HG03175 (cell line): ENCODE results near the gene LBHD2.
"Not testable (repeated sequence)": the region's sequence is repeated elsewhere in the genome, so short reads cannot be mapped to it uniquely, and the experiment has no call there.

ENCODE experiments used
- ATAC-seq: cut with Tn5 transposase; IDR thresholded peaks from one replicate; pipeline ENCODE4 v1.9.1; 2021; ENCODE audit warnings: mild to moderate bottlenecking, moderate library complexity; ENCODE audit not compliant: unreplicated experiment

LBHD2 gene

DNA sequence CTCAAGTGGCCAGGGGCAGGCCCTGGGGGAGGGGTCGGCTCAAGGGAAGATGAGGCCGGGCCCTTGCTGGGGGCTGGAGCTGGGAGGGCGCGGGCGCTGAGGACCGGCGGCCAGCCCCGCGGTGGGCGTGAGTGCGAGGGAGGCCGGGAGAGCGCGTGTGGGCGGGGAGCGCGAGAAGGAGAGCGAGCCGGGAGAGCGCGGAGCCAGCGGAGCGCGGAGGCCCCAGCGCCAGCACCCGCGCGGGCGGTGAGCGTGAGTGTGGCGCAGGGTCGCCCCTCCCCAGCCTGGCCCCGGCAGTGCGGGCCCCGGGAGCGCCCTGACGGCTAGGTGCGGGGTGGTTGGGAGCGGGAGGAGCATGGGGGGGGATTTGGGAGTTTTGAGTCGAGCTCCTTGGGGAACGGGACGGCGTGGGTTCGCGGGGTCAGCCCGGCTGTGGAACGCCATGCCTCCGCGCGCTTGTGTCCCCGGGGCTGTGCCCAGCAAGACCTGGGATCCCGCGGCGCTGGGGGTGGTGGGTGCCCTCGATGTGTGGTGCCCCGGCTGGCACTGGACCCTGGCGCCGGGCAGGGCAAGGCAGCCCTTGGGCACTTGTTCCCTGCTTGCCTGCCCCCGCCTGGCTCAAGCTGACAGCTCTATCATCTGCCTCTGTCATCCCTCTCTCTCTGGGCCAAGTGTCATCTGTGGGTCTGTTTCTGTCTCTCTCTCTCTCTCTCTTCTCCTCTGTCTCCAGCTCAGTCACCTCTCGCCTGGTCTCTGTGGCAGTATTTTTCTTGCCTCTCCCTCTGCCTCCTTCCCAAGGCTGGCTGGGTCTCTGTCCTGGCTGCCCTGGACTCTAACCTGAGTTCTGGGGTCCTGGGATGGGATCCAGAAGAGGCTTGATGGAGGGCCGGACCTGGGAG, at the start of gene LBHD2:
Gene LBHD2, plus strand, starts transcription at position 190 of the 899 bp plus-strand sequence. CDS start 1,803 bp downstream, outside the sequence.
- no peak for ATAC-seq

DNA sequence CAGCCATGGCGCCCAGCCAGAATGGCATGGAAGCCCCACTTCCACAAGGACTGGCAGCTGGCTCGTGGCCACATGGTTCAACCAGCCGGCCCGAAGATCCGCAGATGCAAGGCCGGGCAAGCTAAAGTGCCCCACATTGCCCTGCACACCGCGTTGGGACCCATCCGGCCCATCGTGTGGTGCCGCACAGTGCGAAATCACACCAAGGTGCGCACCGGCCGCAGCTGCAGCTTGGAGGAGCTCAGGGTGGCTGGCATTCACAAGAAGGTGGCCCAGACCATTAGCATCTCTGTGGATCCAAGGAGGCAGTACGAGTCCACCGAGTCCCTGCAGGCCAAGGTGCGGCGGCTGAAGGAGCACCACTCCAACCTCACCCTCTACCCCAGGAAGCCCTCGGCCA, 42.5 kb upstream of the LBHD2 start:
- no peak for ATAC-seq

DNA sequence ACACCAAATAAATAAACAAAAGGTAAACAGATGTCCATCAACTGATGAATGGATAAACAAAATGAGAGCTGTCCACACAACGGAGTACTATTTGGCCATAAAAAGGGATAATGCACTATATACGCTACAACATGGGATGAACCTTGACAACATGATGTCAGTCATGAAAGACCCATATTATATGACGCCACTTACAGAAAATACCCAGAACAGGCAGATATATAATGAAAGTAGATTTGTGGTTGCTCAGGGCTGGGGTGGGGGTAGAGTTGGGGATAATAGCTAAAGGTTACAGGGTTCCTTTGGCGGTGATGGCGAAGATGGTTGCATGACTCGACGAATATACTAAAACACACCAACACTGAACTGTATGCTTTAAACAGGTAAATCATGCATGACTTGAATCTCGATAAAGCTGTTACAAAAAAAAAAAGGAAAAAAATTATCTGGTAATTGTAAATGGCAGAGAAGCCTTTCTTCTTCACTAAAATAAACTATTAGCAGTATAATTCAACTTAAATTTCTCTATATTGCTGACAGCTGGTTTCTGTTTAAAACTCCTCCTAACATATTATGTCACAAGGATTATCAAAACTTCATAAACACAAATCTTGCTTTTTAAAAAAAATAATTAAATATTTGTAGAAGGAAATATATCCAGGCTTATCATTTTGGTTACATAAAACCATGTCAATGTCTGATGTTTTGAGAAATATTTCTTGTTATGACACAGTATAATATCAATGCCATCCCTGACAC, 40.6 kb upstream of the LBHD2 start:
- no peak for ATAC-seq

DNA sequence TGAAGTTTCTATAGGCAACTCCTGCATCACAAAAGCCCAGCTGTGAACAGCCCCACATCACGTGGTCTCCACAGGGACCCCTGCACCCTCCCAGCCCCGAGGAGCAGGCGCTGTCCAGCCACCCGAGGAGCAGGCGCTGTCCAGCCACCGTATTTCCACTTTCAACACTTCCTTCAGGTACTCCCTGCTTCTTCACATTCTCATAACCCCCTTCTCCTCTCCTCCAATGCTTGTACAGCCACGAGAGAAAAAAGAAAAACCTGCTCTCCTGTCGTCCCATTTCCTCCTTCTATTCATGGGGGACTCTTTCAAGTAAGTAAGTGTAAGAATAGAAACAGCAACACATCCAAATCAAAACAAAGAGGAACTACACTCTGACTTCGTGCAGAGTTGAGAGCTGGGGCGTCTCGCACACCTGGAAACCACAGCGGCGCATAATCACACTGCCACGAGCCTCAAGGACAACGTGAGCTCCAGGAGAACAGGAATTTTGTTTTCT, 38.6 kb upstream of the LBHD2 start:
- ATAC-seq, result no peak

DNA sequence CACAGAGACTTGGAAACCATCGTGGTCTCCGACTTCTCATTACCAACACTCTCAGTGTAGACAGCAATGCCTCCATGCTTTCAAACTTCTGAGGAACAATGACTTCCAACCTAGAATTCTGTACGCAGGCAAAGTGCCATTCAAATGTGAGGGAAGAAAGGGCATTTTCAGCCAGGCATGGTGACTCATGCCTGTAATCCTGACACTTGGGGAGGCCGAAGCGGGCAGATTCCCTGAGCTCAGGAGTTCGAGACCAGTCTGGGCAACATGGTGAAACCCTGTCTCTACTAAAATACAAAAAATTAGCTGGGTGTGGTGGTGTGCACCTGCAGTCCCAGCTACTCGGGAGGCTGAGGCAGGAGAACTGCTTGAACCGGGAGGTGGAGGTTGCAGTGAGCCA, 36.6 kb upstream of the LBHD2 start:
- not testable (repeated sequence) for ATAC-seq

DNA sequence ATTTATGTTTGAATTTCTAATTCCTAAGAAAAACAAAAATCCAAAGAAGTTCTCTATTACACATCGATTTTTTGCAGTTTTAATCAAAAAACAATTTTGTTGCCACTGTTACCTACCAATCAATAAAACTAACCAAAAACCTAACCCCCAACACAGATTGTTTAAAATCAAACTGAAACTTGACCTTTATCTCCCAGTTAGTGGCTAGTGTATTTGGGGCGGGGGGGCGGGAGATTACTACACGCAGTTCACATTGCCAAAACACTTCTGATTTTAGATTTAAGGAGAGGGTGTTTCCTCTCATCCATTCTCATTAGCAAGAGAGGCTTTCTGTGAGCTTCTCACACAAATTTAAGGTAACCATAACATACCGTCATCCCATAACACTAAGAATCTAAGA, 33.1 kb upstream of the LBHD2 start:
- no peak for ATAC-seq

DNA sequence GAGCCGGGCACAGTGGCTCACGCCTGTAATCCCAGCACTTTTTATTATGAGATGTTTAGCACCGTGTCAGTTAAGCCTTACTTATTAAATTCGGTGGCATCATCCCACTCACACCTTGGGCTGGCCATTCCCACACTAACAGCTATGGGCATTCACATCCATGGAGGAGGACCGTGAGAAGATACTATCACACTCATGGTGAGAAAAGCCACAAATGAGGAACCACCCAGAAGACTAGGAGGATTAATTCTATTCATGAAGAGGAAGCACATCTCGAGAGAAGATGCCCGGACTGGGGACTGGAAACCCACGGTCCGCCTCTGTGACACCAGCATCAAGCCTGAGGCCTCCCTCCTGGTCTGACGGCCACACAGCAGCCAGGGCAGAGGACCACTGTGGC, 31.6 kb upstream of the LBHD2 start:
- ATAC-seq, result no peak

DNA sequence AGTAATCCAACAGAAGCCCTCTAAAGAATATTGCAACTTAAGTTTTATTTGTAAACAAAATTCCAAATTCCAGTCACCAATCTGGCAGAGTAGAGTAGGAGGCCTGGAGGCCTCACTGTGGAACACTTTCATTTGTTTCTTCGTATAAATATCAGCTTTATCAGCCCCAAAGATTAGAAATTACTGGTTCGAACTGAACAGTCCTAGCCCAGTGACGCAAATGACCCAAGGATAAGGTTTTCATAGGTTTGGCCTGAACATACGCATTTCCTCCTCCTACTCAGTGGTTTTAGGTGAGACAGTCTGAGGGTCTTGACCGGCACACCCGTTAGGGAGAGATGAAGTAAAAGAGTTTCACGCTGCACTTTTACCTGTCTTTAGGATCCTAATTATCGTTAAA, 28.3 kb upstream of the LBHD2 start:
- no peak for ATAC-seq

DNA sequence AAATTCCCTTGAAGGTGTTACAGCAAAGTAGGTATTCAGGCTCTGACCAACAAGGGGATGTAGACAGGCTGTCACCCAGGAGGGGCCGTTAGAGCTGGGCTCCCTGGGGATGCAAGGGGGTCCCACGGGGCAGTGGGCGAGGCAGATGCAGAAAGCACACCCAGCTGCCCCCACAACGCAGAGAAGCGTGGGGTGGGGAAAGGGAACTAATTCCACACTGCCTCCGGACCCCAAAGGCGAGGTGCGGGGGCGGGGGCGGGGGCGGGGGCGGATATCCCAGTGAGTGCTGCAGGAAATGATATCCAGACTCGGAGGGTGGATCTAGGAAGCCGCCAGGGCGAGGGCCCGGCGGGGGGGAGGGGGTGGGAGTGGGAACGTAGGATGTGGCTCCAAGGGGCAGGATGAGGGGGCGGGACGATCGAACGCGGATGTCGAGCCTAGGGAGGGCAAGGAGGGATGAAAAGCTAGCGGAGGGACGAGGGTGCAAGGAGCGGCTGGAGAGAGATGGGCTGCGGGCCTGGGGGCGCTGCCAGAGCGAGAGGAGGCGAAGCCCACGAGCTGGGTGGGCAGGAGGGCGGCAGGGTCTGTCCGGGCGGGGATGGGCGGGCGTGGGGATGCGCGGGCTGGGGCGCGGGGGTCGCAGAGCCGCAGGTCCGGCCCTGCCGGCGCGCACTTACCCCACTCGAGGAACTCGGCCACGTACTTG, 27.5 kb upstream of the LBHD2 start:
- no peak for ATAC-seq

DNA sequence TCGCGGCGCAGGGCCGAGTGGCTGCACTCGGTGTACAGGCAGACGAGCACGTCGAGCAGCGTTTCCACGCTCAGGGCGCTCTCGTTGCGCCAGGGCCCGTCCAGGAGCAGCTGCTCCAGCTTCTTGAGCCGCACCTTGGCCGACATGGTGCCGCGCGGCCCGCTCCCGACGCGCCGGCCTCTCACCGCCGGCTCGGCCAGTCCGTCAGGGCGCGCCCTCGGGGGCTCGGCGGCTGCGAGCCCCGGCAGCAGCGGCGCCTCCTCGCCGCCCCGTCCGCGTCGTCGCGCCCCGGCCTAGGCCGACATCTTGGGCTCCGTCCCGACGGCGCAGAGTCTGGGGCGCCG, 27.0 kb upstream of the LBHD2 start:
- peak; percentile 37 for ATAC-seq

DNA sequence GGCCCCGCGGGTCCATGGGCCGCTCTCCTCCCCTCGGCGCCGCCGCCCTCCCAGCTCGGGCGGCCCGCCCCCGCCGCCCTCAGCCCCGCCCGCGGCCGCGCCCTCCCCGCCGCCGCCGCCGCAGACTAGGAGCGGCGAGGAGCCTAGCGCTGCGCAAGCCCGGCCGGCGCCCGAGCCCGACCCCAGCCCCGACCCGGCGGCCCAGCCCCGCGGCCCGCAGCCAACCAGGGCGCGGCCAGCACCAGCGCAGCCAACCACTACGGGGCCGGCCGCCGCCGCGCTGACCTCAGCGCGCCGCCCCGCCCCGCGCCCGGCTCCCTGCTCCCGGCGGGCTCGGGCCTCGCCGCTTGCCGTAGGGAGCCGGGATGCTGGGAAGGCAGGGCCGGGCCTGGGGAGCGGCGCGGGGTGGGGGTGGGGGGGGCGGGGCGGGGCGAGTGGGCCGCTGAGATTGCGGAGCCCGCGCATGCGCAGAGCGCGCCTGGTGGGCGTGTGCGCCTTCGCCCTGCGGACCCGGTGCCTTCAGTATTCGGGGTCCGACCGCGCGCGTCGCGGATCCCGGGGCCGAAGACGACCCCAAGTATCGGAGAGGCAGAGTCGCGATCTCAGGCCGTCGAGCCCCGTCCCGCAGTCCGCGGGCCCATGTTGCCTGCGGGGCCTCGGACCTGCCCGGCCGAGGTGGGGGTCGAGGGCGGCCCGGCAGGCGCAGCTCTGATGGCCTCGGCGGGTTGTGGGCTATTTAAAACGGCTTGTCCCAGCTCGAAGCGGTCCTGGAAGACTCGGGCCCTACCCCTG, 26.4 kb upstream of the LBHD2 start, which contains the start of gene CDC42BPB:
Gene CDC42BPB, minus strand, starts transcription at position 178 of the 792 bp plus-strand sequence. CDS start 376 bp downstream, outside the sequence.
- ATAC-seq, result peak; percentile 75

DNA sequence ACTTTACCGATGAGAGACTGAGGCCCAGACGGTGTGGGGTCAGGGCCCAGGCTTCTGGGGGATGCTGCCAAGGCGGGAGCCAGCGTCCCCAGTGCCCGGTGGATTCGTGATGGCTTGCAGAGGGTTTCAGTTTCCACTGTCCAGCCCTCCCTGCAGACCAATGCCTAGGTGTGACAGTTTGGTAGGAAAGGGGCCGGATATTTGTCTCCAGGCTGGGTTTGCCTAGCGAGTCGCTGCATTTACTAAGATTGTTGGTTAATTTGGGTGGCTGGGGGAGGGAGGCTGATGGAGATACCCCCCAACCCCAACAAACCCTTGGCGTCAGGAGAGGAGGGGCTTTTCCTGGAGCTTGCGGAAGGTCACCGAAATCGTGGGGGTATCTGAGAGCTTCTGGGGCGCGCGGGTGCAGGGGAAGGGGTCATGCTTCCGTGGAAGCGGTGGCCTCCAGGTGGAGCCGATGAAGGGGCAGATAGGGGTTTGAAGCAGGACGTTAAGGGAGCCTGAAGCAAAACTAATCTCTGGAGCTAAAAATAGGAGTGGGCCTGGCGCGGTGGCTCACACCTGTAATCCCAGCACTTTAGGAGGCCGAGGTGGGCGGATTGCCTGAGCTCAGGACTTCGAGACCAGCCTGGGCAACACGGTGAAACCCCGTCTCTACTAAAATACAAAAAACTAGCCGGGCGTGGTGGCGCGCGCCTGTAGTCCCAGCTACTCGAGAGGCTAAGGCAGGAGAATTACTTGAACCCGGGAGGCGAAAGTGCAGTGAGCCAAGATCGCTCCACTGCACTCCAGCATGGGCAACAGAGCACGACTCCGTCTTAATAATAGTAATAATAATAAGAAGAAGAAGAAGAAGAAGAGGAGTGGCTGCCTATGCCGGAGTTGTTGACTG, 25.6 kb upstream of the LBHD2 start:
- no peak for ATAC-seq

DNA sequence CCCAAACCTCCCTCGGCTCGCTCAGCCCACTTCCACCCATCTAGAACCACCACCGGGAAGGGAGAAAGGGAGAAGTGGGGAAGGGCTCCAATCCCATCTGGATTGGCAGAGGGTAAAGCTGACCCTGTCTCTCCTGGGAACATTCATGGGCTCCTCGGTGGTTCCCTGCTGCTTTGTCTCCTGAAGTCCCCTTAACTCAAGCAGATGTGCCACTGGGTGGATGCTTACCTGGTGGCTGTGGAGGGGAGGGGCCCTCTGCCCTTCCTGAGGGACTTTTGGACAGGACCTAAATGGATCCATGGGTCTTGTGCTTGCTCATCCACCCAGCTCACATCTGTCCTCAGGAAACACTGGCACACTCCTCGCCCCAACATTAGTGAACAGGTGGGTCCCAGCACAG, 24.5 kb upstream of the LBHD2 start:
- no peak for ATAC-seq

DNA sequence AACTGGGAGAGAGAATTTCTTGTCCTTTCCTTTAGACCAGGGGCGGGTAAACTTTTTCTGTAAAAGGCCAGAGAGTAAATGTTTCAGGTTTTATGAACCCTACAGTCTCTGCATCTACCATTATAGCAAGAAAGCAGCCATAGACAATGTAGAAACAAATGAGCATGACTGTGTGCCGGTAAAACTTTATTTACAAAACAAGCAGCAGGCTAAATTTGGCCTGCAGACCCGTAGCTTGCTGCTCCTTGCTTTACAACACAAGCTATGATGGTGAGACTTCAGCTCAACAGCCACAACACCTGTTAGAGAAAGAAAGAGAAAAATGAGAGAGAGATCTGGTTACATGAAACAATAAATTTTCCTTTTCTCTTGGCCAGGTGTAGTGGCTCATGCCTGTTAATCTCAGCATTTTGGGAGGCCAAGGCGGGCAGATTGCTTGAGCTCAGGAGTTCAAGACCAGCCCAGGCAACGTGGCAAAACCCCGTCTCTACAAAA, 22.5 kb upstream of the LBHD2 start:
- ATAC-seq, result no peak

DNA sequence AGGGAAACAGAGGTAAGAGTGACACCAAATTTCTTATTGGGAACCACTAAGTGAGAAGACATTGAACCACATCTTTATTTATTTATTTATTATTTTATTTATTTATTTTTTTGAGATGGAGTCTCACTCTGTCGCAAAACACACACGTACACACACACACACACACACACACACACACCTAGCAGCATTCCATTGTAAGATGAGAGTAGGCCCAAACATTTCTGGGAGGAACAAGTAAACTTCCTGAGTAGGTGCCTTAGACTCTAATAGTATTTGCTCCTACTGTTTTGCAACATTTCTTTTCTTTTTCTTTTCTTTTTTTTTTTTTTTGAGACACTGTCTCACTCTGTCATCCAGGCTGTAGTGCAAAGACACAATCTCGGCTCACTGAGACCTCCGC, 19.6 kb upstream of the LBHD2 start:
- no peak for ATAC-seq

DNA sequence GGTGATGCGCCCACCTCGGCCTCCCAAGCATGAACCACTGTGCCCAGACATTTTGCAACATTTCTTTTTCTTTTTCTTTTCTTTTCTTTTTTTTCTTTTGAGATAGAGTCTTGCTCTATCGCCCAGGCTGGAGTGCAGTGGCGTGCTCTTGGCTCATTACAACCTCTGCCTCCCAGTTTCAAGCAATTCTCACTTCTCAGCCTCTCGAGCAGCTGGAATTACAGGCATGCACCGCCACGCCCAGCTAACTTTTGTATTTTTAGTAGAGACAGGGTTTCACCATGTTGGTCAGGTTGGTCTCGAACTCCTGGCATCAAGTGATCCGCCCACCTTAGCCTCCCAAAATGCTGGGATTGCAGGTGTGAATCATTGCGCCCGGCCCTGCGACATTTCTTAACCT, 19.0 kb upstream of the LBHD2 start:
- no peak for ATAC-seq

DNA sequence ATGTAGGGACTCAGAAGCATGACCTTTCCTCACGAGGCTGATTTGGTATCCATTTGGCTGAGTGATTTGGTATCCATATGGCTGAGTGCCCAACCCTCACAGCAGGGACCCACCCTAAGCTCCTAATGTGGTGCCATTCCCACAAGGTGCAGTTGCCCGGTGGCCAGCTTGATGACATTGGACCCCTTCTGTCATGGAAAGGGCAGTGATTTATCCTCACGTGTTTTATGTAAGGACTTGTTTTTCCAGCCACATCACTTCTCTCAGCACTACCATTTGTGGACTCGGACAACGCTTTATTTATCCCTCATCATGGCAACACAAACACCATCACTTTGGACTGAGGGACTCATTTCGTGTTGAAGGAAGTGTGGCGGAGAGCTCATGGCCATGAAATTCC, 18.1 kb upstream of the LBHD2 start:
- no peak for ATAC-seq

DNA sequence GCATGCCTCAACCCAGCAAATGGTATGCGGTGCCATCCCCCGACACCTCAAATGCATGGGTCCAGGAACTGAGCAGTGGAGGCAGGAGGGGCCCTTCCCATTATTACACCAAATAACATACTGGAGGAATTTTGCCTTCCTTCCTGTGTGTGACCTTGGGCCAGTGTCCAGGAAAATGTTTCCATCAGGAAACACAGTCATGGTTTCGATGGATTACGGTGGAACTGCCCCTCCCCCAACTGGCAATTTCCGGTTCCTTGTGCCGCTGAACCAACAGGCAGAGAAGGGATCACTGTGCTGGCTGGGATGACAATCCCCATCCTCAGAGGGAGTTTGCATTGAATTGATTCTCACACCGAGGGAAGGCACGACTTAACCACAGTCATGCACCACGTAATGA, 17.6 kb upstream of the LBHD2 start:
- no peak for ATAC-seq

DNA sequence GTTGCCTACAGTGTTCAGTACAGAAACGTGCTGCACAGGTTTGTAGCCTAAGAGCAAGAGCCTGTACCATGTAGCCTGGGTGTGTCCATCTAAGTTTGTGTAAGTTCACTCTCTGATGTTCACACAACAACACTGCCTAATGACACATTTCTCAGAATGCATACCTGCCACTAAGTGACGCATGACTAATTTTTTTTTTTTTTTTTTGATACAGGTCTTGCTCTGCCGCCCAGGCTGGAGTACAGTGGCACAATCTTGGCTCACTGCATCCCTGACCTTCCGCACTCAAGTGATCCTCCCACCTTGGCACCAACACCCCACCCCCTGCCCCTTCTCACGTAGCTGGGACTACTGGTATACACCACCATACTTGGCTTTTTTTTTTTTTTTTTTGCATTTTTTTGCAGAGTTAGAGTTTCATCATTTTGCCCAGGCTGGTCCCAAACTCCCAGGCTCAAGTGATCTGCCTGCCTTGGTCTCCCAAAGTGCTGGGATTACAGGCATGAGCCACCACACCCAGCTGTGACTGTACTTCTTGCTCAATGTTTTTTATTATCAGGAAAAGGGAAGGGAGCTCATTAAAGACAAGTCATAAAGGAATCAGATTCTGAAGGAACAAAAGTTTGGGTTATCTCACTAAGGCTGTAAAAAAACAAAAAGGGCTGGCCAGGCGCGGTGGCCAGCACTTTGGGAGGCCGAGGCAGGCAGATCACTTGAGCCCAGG, 16.6 kb upstream of the LBHD2 start:
- ATAC-seq, result no peak
